Brain microvascular endothelial cell (primary cell): ENCODE data around the gene TMEM176A.

Source experiments
- DNase-seq: peaks from one replicate; pipeline ENCODE4 v3.0.0-alpha.2; 2020
- H3K27ac ChIP-seq: fragments of 250-450 bp; sonication (Bioruptor Pico); 2 replicates; pipeline ENCODE4 v1.5.1; 2020; ENCODE audit warnings: mild to moderate bottlenecking, moderate library complexity
- H3K27me3 ChIP-seq: fragments of 250-450 bp; sonication (Bioruptor Pico); replicated peaks from 2 replicates; pipeline ENCODE4 v1.5.1; 2020; ENCODE audit warnings: mild to moderate bottlenecking
- H3K36me3 ChIP-seq: fragments of 250-450 bp; sonication (Bioruptor Pico); replicated peaks from 2 replicates; pipeline ENCODE4 v1.5.1; 2020; ENCODE audit warnings: mild to moderate bottlenecking
- H3K4me3 ChIP-seq: 2 replicates; pipeline ENCODE4 v1.5.1; 2011; ENCODE audit warnings: low read depth, mild to moderate bottlenecking, control low read depth, low read length, moderate library complexity
- in situ Hi-C: cut with HindIII; loops from 2 replicates; pipeline ENCODE4 v1.10.0; 2017; ENCODE audit warnings: low sequenced_read_pairs, low pct_ligation_motif_present
- TF ChIP-seq, protein P1 (sequence below): IDR thresholded peaks from 2 replicates; pipeline ENCODE4 v1.5.1; 2011; ENCODE audit warnings: low read depth, mild to moderate bottlenecking, moderate library complexity, low read length, control low read depth, inconsistent platforms; ENCODE audit errors: missing control alignments

Gene TMEM176A

DNA sequence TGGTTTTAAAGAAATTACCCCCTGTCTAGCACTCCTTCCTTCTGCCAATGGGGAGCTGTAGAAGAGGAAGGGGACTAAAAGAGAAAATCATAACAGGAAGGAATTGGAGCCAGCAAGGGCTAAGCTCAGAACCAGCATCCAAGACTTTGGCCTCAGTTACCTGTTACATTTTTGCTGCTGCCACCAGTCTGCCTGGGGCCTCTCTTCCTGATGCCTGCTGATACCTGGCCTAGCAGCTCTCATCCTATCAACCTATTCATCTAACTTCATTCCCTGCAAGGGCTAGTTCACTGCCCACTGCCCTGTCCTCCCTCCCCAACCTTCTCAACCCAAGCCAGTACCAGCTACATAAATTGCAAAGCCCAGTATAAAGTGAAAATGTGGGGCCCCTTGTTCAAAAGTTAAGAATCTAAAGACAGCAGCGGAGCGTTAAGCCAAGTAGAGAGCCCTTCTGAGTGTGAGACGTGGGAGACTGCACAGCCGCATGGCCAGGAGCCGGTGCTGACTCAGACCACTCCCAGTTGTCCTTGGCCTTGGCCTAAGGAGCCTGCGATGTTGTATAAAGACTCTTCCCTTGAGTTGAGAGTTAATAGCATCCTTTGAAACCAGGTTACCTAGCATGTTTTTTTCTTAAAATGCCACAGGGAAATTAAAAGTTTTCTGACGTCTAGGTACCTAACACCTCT is 38.5 kb downstream of the TMEM176A start:
- Histone ChIP-seq H3K27ac (no peak overlapping the region), H3K36me3 (no peaks in the 10 kb centered on the region), H3K27me3 (no peaks in the 10 kb centered on the region), H3K4me3 (no peak overlapping the region)
- in situ Hi-C loops, result no loop called here
- TF ChIP-seq, protein P1, sequence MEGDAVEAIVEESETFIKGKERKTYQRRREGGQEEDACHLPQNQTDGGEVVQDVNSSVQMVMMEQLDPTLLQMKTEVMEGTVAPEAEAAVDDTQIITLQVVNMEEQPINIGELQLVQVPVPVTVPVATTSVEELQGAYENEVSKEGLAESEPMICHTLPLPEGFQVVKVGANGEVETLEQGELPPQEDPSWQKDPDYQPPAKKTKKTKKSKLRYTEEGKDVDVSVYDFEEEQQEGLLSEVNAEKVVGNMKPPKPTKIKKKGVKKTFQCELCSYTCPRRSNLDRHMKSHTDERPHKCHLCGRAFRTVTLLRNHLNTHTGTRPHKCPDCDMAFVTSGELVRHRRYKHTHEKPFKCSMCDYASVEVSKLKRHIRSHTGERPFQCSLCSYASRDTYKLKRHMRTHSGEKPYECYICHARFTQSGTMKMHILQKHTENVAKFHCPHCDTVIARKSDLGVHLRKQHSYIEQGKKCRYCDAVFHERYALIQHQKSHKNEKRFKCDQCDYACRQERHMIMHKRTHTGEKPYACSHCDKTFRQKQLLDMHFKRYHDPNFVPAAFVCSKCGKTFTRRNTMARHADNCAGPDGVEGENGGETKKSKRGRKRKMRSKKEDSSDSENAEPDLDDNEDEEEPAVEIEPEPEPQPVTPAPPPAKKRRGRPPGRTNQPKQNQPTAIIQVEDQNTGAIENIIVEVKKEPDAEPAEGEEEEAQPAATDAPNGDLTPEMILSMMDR, result no peak
- DNase-seq, result no peak

DNA sequence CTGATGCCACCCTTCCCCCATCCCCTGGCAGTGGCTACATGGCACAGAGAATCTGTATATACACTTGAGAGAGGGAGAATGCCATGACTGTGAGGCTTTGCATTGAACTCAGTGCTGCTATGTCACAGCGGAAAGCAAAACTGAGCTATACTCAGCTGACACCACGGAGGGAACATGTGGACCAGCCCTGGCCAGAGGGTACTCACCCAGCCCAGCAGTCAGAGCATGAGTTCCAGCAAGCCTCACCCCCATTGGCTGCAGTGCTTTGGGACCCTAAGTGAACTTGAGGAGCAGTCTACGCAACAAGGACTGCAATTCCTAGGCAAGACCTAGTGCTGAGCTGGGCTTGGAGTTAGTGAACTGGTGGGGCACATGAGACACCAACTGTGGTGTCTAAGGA is 41.4 kb downstream of the TMEM176A start:
- TF ChIP-seq, protein P1, result no peak
- no peak for DNase-seq
- in situ Hi-C loops, result no loop called here

DNA sequence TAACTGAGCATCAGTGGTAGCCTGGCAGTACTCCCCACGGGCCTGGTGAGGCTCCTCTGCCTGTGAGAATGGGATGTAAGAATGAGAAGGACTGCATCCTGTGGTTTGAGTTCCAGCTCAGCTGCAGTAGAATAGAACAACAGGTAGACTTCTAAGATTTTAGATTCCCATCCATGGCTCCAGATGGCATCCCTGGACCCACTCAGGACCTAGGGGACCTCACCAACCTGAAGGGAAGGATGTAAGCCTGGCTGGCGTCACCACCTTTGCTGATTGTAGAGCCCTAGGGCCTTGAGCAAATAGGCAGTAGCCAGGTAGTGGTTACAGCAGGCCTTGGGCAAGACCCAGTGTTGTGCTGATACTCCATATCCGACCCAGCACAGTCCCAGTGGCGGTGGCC is 42.1 kb downstream of the TMEM176A start:
- DNase-seq, result no peak
- TF ChIP-seq, protein P1, result no peak
- no peak overlapping the region for H3K27ac ChIP-seq
- H3K36me3 ChIP-seq, result no peaks in the 10 kb centered on the region
- no peak overlapping the region for H3K4me3 ChIP-seq
- in situ Hi-C loops, result no loop called here
- H3K27me3 ChIP-seq, result no peaks in the 10 kb centered on the region

More for the DNA sequence above, 41.4 kb downstream of the TMEM176A start:
- Histone ChIP-seq H3K27me3 (no peaks in the 10 kb centered on the region), H3K4me3 (no peak overlapping the region), H3K36me3 (no peaks in the 10 kb centered on the region), H3K27ac (no peak overlapping the region)

DNA sequence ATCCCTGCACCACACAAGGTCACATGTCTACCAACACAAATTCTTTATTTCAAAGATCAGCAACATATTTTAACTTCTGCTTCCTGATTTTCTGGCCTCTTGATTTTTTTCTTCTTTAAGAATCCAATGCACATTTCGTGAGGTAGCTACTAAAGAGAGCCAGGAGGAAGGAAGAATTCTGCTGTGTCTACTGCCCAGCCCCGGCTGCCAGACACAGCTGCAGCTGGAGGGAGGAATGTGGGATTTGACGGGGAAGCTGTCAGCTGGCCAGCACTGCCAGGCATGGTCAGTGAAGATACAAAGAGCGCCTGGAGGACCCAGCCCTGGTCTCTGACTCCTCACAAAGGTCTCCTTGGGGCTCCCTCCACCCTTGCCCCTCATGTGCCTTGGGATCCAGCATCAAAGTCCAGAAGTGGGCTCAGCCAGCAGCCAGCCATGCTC is 44.9 kb downstream of the TMEM176A start:
- no peak overlapping the region for H3K27ac ChIP-seq
- DNase-seq, result no peak
- in situ Hi-C loops, result no loop called here
- TF ChIP-seq, protein P1, result no peak
- H3K4me3 ChIP-seq, result no peak overlapping the region
- H3K27me3 ChIP-seq, result no peaks in the 10 kb centered on the region
- H3K36me3 ChIP-seq, result no peaks in the 10 kb centered on the region

DNA sequence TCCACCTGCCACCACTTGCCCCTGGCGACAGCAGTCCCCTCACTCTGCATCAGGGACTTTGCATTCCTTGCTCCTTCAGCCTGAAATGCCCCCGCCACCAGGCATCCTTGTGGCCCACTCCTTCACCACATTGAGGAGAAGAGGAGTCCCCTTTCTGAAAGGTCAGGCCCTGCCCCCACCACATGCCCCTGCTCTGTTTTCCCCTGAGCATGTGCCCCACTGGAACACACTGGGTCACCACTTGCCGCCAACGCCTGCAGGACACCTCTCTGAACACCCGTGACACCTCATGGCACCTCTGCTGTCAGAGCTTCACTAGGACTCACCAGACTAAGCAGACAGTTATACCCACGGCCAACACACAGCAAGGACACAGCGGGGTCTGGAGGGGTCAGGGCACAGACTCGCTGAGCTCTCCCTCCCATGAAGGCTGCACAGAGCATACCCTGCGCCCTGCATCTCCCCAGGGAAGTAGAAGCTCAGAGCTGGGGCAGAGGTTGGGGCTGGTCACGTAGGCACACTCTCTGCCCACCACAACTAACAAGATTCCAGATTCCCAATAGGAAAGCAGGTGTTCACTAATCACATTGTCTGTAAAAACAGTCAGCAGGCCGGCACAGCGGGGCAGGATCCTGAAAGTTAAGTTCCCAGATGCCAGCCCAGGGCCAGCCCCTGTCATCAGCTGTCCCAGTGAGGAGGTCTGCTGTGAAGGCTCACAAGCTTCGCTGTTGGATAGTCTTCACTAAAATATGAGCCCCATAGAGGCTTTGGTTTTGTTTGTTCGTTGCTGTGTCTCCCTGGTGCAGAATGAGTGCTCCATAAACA is 45.9 kb downstream of the TMEM176A start:
- H3K27ac ChIP-seq, result no peak overlapping the region
- no peaks in the 10 kb centered on the region for H3K36me3 ChIP-seq
- DNase-seq, result no peak
- in situ Hi-C loops, result no loop called here
- TF ChIP-seq, protein P1, result no peak
- H3K4me3 ChIP-seq, result no peak overlapping the region
- no peaks in the 10 kb centered on the region for H3K27me3 ChIP-seq
